HTERT RPE-1 (cell line): ENCODE results near the gene WDR13.
"Not testable (repeated sequence)": the region's sequence is repeated elsewhere in the genome, so short reads cannot be mapped to it uniquely, and the experiment has no call there.

Experiments
- in situ Hi-C: fragments of 300-500 bp; cut with MboI; formaldehyde crosslinking; loops from 4 replicates; pipeline ENCODE4 v1.14.3; 2020; ENCODE audit warnings: low sequenced_read_pairs

Gene WDR13

GRCh38 chrX:48597353-48598264 lies at the start of gene WDR13:
Gene WDR13, plus strand, starts transcription at chrX:48597492. Its CDS starts 505 bp downstream, at chrX:48597997.
- in situ Hi-C loops, result no loop called here

- in situ Hi-C loops, result no loop called here
Measured at GRCh38 chrX:48548871-48549270, 48.4 kb upstream of the WDR13 start.

GRCh38 chrX:48555731-48556325 lies 41.5 kb upstream of the WDR13 start:
- in situ Hi-C loops, result not testable (repeated sequence)

DNA sequence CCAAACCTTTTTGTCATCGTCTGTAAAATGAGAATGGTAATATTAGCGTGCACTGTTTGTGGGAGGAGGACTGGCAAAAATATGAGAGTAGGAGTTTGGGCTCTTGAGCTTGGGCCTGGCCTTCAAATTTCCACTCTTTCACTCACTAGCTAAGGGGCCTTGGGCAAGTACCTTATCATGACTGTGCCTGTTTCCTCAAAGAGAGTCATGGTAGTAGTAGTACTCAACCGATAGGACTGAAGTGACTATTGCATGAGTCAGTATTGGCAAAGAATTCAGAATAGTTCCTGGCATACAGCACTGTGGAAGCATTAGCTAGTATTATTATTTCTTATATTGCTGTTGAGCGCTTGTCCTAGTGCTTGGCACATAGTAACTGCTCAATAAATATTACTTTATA lies 39.0 kb upstream of the WDR13 start:
- in situ Hi-C loops, result no loop called here

DNA sequence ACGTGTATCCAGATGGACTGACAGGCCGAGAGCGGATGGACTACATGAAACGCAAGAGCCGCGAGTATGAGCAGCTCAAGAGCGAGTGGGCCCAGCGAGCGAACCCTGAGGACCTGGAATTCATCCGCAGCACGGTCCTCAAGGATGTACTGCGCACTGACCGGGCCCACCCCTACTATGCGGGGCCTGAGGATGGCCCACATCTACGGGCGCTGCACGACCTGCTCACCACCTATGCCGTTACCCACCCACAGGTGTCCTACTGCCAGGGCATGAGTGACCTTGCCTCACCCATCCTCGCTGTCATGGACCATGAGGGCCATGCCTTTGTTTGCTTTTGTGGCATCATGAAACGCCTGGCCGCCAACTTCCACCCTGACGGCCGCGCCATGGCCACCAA lies 37.7 kb upstream of the WDR13 start:
- in situ Hi-C loops, result no loop called here

DNA sequence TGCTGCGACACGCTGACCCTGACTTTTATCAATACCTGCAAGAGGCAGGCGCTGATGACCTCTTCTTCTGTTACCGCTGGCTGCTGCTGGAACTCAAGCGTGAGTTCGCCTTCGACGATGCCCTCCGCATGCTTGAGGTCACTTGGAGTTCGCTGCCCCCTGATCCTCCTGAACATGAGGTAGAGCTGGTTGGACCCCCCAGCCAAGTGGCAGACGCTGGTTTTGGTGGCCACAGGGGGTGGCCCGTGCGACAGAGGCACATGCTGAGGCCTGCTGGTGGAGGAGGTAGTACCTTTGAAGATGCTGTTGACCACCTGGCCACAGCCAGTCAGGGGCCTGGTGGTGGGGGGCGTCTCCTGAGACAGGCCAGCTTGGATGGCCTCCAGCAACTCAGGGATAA lies 37.2 kb upstream of the WDR13 start:
- in situ Hi-C loops, result no loop called here

DNA sequence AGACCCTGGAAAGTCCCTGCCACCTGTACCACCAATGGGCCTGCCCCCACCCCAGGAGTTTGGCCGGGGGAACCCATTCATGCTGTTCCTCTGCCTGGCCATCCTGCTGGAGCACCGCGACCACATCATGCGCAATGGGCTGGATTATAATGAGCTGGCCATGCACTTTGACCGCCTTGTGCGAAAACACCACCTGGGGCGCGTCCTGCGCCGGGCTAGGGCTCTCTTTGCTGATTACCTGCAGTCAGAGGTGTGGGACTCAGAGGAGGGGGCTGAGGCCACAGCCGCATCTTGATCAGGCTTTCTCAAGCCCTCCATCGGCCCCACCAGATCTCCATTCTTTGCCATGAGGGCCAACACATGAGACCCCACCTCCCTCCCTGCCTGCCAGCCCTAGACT lies 36.6 kb upstream of the WDR13 start:
- in situ Hi-C loops, result no loop called here

DNA sequence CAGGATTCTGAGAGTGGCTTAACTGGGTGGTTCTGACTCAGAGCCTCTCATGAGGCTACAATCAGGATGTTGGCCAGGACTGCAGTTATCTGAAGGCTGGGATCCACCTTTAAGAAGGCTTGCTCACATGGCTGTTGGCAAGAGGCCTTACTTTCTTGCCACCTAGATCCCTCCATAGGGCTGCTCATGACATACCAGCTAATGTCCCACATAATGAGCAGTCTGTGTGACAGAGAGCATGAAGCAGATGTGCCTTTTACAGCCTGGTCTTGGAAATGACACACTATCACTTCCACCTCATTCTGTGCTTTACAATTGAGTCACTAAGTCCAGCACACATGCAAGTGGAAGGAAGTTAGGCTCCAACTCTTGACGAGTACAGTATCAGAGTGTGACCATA lies 27.3 kb upstream of the WDR13 start:
- in situ Hi-C loops, result no loop called here

- in situ Hi-C loops, result no loop called here
Measured at GRCh38 chrX:48573690-48574269, 23.5 kb upstream of the WDR13 start.

DNA sequence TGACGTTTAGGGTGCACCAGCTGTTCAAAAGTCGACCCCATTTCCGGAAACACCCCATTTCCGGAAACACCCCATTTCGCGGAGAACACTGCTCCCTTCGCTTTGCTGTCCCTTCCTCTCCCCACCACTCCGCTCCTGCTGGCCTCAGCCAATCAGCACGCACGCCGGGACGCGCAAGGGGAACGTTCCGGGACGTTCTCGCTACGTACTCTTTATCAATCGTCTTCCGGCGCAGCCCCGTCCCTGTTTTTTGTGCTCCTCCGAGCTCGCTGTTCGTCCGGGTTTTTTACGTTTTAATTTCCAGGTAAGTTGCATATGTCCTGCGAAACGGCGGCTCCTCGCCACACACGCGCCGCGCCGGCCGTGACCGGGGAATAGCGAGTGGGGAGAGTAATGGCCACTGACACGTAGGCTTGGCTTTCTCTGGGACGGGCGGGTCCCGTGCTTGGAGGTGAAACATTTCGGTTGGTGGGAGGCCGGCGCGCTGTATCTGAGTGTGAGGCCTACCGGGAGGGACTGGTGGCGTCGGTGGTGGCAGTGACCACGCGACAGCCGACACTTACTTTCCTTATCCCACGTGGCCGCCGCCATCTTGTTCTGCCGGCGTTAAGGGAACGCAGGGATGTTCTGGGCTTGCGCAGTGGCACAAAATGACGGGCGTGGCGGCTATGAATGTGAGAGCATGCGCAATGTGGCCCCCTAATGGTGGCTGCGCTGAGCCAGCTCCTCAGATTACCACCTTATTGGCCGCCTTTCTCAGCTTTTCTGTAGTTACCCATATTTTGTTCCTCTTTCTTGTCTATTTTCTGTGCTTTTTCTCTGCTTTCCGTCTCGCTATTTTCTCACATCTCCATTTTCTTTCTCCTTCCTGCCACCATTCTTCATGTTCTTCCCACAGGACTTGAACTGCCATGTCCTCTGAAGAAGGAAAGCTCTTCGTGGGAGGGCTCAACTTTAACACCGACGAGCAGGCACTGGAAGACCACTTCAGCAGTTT lies 22.7 kb upstream of the WDR13 start, which contains the start of gene RBM3:
RBM3 (plus strand) TSS at position 215 of the 997 bp plus-strand sequence; CDS start at position 912, 697 bp downstream.
- in situ Hi-C loops, result no loop called here

GRCh38 chrX:48575642-48576041 lies 21.6 kb upstream of the WDR13 start:
- in situ Hi-C loops, result no loop called here

- in situ Hi-C loops, result no loop called here
Measured at GRCh38 chrX:48576108-48576507, 21.2 kb upstream of the WDR13 start.

DNA sequence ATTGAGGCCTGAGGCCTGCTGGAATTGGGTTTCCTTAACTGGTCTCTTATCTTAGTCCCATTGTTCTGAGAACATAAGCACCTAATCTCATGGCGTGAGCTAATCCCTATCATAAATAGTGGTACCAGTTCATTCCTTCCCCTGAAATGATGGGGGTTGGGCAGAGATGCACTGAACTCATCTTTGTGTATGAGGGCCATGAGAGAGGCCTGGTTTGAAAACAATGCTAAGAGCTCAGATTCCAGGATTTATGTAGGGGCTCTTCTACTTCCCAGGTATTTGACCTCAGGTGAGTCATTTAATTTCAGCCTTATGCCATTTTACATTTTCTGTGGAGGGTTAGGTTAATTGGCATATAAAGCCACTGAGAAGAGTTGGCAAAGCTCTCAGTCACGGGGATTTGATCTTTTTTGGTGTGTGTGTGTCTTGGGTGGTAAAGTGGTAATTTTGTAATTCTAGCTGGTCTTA lies 18.6 kb upstream of the WDR13 start:
- in situ Hi-C loops, result no loop called here

- in situ Hi-C loops, result no loop called here
Measured at GRCh38 chrX:48579259-48579658, 18.0 kb upstream of the WDR13 start.

- in situ Hi-C loops, result no loop called here
Measured at GRCh38 chrX:48580662-48581061, 16.6 kb upstream of the WDR13 start.

DNA sequence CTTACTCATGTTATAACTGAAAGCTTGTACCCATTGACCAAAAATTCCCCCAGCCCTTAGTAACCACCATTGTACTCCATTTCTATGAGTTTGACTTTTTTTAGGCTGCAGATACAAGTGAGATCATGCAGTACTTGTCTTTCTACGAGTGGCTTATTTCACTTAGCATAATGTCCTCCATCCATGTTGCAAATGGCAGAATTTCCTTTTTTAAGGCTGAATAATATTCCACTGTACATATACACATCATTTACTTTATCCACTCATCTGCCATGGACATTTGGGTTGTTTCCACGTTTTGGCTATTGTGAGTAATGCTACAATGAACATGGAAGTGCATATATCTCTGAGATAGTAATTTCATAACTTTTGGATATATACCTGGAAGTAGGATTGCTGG lies 12.6 kb upstream of the WDR13 start:
- in situ Hi-C loops, result no loop called here

GRCh38 chrX:48589482-48590162 lies 7.7 kb upstream of the WDR13 start:
- in situ Hi-C loops, result no loop called here

DNA sequence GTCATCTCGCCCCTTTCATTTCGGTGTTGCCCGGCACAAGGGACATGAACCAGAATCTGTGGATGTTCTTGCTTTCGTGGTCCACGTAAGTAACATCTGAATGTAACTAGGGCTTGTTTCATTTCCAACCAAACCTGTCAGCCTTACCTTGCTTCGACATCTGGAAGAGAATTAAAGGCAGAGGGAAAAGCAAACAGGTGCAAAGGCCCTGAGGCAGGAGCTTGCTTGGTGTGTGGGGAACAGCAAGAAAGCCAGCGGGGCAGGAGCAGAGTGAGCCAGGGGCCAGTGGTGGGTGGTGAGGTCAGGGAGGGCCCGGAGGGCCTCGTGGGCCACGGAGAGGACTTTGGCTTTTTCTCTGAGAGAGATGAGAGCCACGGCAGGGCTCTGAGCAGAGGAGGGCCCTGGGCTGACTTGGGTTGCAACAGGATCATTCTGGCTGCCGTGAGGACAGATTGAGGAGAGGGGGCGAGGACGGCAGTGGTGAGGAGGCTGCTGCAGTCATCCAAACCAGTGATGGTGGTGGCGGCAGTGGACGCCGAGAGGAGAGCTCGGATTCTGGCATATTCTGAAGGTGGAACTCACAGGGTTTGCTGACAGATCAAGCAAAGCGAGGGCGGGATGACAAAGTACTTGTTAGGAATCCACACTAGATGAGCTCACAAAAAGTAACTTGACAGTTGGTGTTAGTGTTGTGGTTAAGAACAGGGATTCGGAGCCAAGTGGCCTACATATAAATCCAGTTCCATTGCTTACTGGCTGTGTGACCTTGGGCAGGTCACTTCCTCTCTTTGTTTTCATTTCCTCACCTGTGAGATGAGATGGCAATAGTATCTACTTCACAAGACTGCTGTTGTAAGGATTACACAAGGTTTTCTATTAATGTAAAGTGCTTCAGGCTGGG lies 6.8 kb upstream of the WDR13 start:
- in situ Hi-C loops, result no loop called here

DNA sequence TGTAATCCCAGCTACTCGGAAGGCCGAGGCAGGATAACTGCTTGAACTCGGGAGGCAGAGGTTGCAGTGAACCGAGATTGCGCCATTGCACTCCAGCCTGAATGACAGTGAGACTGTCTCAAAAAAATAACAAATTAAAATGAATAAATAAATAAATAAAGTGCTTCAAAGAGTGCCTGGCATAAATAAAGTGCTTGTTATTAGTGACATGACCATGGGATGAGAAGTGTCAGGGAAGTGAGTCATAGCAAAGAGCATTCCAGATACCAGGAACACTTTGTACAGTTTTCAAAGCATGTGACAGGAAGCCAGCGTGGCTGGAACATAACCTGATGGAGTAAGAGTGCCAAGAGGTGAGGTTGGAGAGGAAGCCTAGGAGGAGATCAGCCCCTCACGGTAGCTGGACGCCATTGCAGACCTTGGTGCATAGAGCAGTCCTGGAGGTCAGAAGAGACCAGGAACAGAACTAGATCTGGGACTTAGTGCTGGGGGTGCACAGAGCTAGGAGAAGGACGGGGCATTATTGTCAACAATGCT lies 6.0 kb upstream of the WDR13 start:
- in situ Hi-C loops, result no loop called here
